ENCODE results near the gene KRTAP5-11. TPM values are rescaled to one million over a fixed set of nuclear protein-coding genes. Genes with fewer than 3 reads are reported as not detected.
"Not testable (repeated sequence)": the region's sequence is repeated elsewhere in the genome, so short reads cannot be mapped to it uniquely, and the experiment has no call there.

KRTAP5-11 gene
- total RNA-seq, 1 donor = not detected

DNA sequence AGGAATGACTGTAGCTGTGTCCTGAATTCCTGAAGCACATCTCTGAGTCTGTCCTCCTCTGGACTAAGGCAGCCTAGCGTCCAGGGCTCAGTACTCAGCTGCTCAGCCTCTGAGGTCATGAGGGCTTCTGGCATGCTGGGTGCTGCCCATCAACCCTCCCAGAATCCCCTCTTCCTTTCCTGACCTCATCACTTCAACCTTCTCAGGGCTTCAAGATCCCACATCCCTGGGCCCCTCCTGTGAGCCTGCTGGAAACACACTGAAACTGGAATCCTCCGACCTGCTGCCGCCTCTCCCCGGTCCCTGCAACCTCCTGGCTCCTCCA, 44.0 kb downstream of the KRTAP5-11 start:
- H3K4me3 ChIP-seq (ENCODE audit: low read depth, low read length) = no peak overlapping the region
- no peak for DNase-seq (ENCODE audit: low read depth)
- TF ChIP-seq, protein P1, sequence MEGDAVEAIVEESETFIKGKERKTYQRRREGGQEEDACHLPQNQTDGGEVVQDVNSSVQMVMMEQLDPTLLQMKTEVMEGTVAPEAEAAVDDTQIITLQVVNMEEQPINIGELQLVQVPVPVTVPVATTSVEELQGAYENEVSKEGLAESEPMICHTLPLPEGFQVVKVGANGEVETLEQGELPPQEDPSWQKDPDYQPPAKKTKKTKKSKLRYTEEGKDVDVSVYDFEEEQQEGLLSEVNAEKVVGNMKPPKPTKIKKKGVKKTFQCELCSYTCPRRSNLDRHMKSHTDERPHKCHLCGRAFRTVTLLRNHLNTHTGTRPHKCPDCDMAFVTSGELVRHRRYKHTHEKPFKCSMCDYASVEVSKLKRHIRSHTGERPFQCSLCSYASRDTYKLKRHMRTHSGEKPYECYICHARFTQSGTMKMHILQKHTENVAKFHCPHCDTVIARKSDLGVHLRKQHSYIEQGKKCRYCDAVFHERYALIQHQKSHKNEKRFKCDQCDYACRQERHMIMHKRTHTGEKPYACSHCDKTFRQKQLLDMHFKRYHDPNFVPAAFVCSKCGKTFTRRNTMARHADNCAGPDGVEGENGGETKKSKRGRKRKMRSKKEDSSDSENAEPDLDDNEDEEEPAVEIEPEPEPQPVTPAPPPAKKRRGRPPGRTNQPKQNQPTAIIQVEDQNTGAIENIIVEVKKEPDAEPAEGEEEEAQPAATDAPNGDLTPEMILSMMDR (IDR thresholded peaks at IDR 0.05; ENCODE audit: insufficient read depth, low read length) = no peak

DNA sequence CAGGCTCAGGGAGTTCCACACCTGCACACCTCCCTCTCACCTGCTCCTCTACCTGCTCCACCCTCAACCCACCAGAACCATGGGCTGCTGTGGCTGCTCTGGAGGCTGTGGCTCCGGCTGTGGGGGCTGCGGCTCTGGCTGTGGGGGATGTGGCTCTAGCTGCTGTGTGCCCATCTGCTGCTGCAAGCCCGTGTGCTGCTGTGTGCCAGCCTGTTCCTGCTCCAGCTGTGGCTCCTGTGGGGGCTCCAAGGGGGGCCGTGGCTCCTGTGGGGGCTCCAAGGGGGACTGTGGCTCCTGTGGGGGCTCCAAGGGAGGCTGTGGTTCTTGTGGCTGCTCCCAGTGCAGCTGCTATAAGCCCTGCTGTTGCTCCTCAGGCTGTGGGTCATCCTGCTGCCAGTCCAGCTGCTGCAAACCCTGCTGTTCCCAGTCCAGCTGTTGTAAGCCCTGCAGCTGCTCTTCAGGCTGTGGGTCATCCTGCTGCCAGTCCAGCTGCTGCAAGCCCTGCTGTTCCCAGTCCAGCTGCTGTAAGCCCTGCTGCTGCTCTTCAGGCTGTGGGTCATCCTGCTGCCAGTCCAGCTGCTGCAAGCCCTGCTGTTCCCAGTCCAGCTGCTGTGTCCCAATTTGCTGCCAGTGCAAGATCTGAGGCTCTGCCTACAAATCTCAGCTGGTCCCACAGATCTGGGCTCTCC, 44.6 kb downstream of the KRTAP5-11 start, which contains the start of gene KRTAP5-8:
Gene KRTAP5-8 (plus strand): TSS at position 49 of the 689 bp plus-strand sequence. CDS start 31 bp downstream, at position 80.
- DNase-seq (ENCODE audit: low read depth) = not testable (repeated sequence)

DNA sequence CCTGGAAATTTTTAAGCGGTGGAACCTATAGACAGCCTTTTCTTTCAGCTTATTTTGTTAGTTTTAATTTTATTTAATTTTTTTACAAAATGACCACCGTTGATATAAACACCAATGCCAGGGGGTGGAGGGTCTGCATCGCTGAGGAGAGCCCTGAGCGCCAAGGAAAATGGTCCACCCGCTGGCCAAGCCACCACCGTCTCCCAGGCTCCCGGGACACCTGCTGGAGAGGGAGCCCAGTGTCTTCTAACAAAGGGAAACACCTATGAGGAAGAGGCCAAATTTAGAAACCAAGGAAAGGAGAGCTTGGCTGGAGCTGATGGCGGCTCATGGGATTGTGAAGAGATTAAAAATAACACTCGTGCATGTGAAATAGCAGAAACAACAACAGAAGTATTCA, 45.1 kb downstream of the KRTAP5-11 start:
- TF ChIP-seq, protein P1 (IDR thresholded peaks at IDR 0.05; ENCODE audit: insufficient read depth, low read length) = no peak
- no peak for DNase-seq (ENCODE audit: low read depth)
- H3K4me3 ChIP-seq (ENCODE audit: low read depth, low read length) = no peak overlapping the region

More for the DNA sequence above, 44.6 kb downstream of the KRTAP5-11 start, which contains the start of gene KRTAP5-8:
- not testable (repeated sequence) for H3K4me3 ChIP-seq (ENCODE audit: low read depth, low read length)

DNA sequence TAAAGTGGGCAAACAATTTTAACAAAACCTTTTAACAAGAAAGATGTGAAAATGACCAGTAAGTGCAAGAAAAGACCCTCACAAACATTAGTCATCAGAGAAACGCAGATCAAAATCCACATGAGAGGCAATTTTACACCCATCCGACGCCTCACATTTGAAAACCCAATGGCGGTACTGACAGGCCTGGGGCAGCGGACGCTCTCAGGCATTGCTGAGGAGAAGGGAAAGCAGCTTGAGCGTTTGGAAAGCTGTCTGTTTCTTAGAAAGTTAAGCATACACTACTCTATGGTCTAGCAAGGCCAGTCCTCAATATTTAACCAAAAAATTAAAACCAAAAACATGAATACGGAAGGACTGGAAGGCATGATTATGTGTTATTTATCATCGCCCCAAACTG, 46.9 kb downstream of the KRTAP5-11 start:
- TF ChIP-seq, protein P1 (IDR thresholded peaks at IDR 0.05; ENCODE audit: insufficient read depth, low read length) = no peak
- DNase-seq (ENCODE audit: low read depth) = no peak

DNA sequence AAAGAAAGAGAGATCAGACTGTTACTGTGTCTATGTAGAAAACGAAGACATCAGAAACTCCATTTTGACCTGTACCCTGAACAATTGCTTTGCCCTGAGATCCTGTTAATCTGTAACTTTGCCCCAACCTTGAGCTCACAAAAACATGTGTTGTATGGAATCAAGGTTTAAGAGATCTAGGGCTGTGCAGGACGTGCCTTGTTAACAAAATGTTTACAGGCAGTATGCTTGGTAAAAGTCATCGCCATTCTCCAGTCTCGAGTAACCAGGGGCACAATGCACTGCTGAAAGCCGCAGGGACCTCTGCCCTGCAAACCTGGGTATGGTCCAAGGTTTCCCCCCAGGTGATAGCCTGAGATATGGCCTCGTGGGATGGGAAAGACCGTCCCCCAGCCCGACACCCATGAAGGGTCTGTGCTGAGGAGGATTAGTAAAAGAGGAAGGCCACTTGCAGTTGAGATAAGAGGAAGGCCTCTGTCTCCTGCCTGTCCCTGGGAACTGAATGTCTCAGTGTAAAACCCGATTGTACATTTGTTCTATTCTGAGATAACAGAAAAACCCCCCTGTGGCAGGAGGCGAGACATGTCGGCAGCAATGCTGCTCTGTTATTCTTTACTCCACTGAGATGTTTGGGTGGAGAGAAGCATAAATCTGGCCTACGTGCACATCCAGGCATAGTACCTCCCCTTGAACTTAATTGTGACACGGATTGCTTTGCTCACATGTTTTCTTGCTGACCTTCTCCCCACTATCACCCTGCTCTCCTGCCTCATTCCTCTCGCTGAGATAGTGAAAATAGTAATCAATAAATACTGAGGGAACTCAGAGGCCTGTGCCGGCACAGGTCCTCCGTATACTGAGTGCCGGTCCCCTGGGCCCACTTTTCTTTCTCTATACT, 47.7 kb downstream of the KRTAP5-11 start:
- H3K4me3 ChIP-seq (ENCODE audit: low read depth, low read length); DNase-seq (ENCODE audit: low read depth): not testable (repeated sequence)

More for the DNA sequence above, 46.9 kb downstream of the KRTAP5-11 start:
- H3K4me3 ChIP-seq (ENCODE audit: low read depth, low read length) = no peak overlapping the region

DNA sequence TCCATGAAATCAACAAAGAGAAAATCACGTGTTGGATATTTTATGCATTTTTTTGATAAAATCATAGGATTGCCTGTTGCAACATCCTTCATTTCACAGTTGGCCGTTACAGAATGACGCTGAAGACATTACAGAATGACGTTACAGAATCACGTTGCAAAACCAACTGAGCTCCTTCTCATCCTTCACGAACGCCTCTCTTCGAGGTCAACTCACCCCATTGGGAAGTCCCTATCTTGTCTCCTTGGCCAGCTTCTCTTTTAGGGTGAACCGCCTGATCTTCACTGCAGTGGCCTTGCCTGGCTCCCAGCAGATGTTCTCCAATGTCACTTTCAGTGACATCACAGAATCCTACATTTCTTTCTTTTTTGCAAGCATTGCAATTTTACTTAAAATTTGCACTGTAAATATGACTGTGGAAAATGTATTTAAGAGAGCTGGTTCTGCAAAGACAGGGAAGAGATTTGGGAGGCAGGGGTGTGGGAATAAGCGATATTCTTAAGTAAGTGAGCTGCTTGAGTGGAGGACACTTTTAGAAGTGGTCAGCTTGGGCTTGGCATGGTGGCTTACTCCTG, 50.6 kb downstream of the KRTAP5-11 start:
- no peak overlapping the region for H3K4me3 ChIP-seq (ENCODE audit: low read depth, low read length)
- TF ChIP-seq, protein P1 (IDR thresholded peaks at IDR 0.05; ENCODE audit: insufficient read depth, low read length) = no peak
- no peak for DNase-seq (ENCODE audit: low read depth)

Small RNA genes lying within 50 kb of the gene (small RNA-seq; reads per million reads assigned to genes)
- gene AP000867.1 (not detected), gene KRTAP5-14P (not detected)

Other genes with a start within 250 kb of the KRTAP5-11 start
- gene DHCR7, start 134.5 kb downstream of the KRTAP5-11 start, total RNA-seq (ENCODE audit: low replicate concordance) = 10.2 and 16.7 TPM in 2 replicates
- 50.9 and 71.5 TPM in 2 replicates for gene NADSYN1, start 129.7 kb downstream of the KRTAP5-11 start, total RNA-seq (ENCODE audit: low replicate concordance)
- 0.09 and 0.33 TPM in 2 replicates for gene KRTAP5-7, start 55.6 kb downstream of the KRTAP5-11 start, total RNA-seq (ENCODE audit: low replicate concordance)
- not detected in 2 replicates for gene KRTAP5-8, start 44.9 kb downstream of the KRTAP5-11 start, total RNA-seq (ENCODE audit: low replicate concordance)
- not detected in 2 replicates for gene KRTAP5-9, start 34.5 kb downstream of the KRTAP5-11 start, total RNA-seq (ENCODE audit: low replicate concordance)
- gene KRTAP5-10, start 17.3 kb downstream of the KRTAP5-11 start, total RNA-seq (ENCODE audit: low replicate concordance) = not detected in 2 replicates